HepG2 (cell line): ENCODE data around the gene PKNOX2. TPM values are rescaled to one million over a fixed set of nuclear protein-coding genes. Genes with fewer than 3 reads are reported as not detected.

Experiments
- ATAC-seq: fragments of 200-7000 bp; cut with Tn5 transposase; 3 replicates; pipeline ENCODE4 v1.9.1; 2020; ENCODE audit warnings: mild to moderate bottlenecking, moderate library complexity
- BruUV-seq: library from RNA; stranded (reverse); fragments of 400-500 nt; replicated peaks from 2 replicates; lab custom pipeline; 2021; lab: Mats Ljungman, UMichigan
- CTCF ChIA-PET: fragments of 300-600 bp; formaldehyde crosslinking; extraction: SDS; loops from one replicate; lab custom pipeline; 2021; ENCODE audit warnings: low total read pairs, inconsistent platforms, low intra/inter-chr PET ratio; lab: Yijun Ruan, JAX
- POLR2A ChIA-PET: fragments of 350-600 bp; sonication (Branson Sonifier 250); formaldehyde crosslinking; loops from one replicate; lab custom pipeline; 2020; ENCODE audit warnings: antibody characterized with exemption, inconsistent platforms; lab: Yijun Ruan, JAX
- DNase-seq: peaks from one replicate; pipeline ENCODE4 v3.0.0-alpha.2; 2015; ENCODE audit warnings: low spot score
- FAIRE-seq: peaks from 3 replicates; lab custom pipeline; 2011; peaks lifted over from hg19 to GRCh38; lab: Jason Lieb, UNC
- H2AFZ ChIP-seq: one replicate; pipeline ENCODE4 v1.6.1; 2011; ENCODE audit warnings: low read length, inconsistent platforms
- H3K27ac ChIP-seq: fragments of 300-600 bp; 3 replicates; pipeline ENCODE4 v1.8.0; 2011; ENCODE audit warnings: mixed run types, mild to moderate bottlenecking, mixed read lengths, low read length, inconsistent platforms; ENCODE audit not compliant: insufficient read depth; ENCODE audit errors: extremely low read length
- H3K27me3 ChIP-seq, 2 experiments: fragments of 200-600 bp in 1 of 2; 2 replicates in 1 of 2; 3 replicates in 1 of 2; pipeline versions ENCODE4 v1.6.0 to v1.8.0; 2011; ENCODE audit warnings: low read length in 2 of 2, mild to moderate bottlenecking in 2 of 2, moderate library complexity in 2 of 2, inconsistent platforms in 1 of 2; ENCODE audit not compliant: insufficient read depth in 2 of 2, control insufficient read depth in 1 of 2
- H3K36me3 ChIP-seq, 2 experiments: fragments of 200-600 bp in 1 of 2; replicated peaks in 1 of 2; 2 replicates in 1 of 2; 3 replicates in 1 of 2; pipeline versions ENCODE4 v1.5.1 to v1.8.0; 2011; ENCODE audit warnings: low read length in 2 of 2, inconsistent platforms in 1 of 2; ENCODE audit not compliant: insufficient read depth in 2 of 2, control insufficient read depth in 1 of 2
- H3K4me1 ChIP-seq: 2 replicates; pipeline ENCODE4 v1.5.1; 2012; ENCODE audit warnings: low read length, inconsistent platforms; ENCODE audit not compliant: insufficient read depth
- H3K4me2 ChIP-seq: 2 replicates; pipeline ENCODE4 v1.6.0; 2011; ENCODE audit warnings: low read depth, low read length, inconsistent platforms
- H3K4me3 ChIP-seq, 3 experiments: fragments of 200-600 bp in 1 of 3; sonication (generic), shearing (Covaris generic) in 1 of 3; replicated peaks in 1 of 3; 2 replicates each; pipeline ENCODE4 v1.5.1; 2011 to 2016; ENCODE audit warnings: low read length in 3 of 3, inconsistent platforms in 2 of 3, low read depth in 2 of 3, mild to moderate bottlenecking in 2 of 3, control low read depth in 1 of 3, mixed read lengths in 1 of 3; ENCODE audit not compliant: insufficient read depth in 1 of 3
- H3K79me2 ChIP-seq: one replicate; pipeline ENCODE4 v1.6.1; 2011; ENCODE audit warnings: low read length, inconsistent platforms; ENCODE audit not compliant: insufficient read depth
- H3K9ac ChIP-seq: 2 replicates; pipeline ENCODE4 v1.6.0; 2011; ENCODE audit warnings: mild to moderate bottlenecking, low read depth, low read length, inconsistent platforms; ENCODE audit not compliant: insufficient read depth
- H3K9me3 ChIP-seq: 2 replicates; pipeline ENCODE4 v1.5.1; 2012; ENCODE audit warnings: mild to moderate bottlenecking, low read length
- H4K20me1 ChIP-seq: 2 replicates; pipeline ENCODE4 v1.6.0; 2011; ENCODE audit warnings: inconsistent platforms, mild to moderate bottlenecking, low read length, moderate library complexity; ENCODE audit not compliant: insufficient read depth
- FOXK2 ChIP-seq: fragments of 450-650 bp; IDR thresholded peaks from 2 replicates; pipeline ENCODE4 v1.6.1; 2016
- NFE2L1 ChIP-seq: sonication (generic); formaldehyde crosslinking; IDR thresholded peaks from 2 replicates; pipeline ENCODE4 v1.4.0; 2020; ENCODE audit warnings: missing genetic modification reagents, mild to moderate bottlenecking, borderline replicate concordance
- ZNF333 ChIP-seq: sonication (generic); formaldehyde crosslinking; IDR thresholded peaks from 2 replicates; pipeline ENCODE4 v1.4.0; 2020; ENCODE audit warnings: mild to moderate bottlenecking, missing genetic modification reagents, borderline replicate concordance
- WGBS: methylation state at CpG from one replicate; pipeline ENCODE4 v1.1.6; 2017; ENCODE audit warnings: low lambda C conversion rate; 5-methylcytosine and 5-hydroxymethylcytosine counted together
- in situ Hi-C: cut with HindIII; loops from 2 replicates; pipeline ENCODE4 v1.10.0; 2017; ENCODE audit warnings: low pct_unique_long_range_greater_than_20kb; ENCODE audit not compliant: extremely low pct_ligation_motif_present
- intact Hi-C: fragments of 100-400 bp; cut with micrococcal nuclease; formaldehyde crosslinking; loops from one replicate; pipeline ENCODE4 v1.10.0; 2022; ENCODE audit not compliant: unreplicated experiment
- polyA plus RNA-seq, 8 experiments: library from polyadenylated mRNA; depleted of rRNA in 3 of 8; stranded (reverse) in 7 of 8; unstranded in 1 of 8; fragments of >200 nt; fragmentation: Illumina TruSeq in 4 of 8; extraction: Trizol in 4 of 8; gene quantifications; 2 replicates each; pipeline versions ENCODE4 v1.2.1 to v1.2.3, GENCODE V29; 2011 to 2016; ENCODE audit warnings: low read depth in 4 of 8, missing spikeins in 1 of 8, mixed read lengths in 1 of 8; ENCODE audit not compliant: insufficient read depth in 1 of 8
- total RNA-seq, 5 experiments: library from RNA; depleted of rRNA; stranded (reverse); fragments of >200 nt; fragmentation: Illumina TruSeq; extraction: Trizol; gene quantifications; 2 replicates each; pipeline ENCODE4 v1.2.3, GENCODE V29; 2016; ENCODE audit warnings: low read depth in 1 of 5
- TF ChIP-seq, protein P1 (sequence below): sonication (generic); formaldehyde crosslinking; IDR thresholded peaks from 2 replicates; pipeline ENCODE4 v1.4.0; 2020; ENCODE audit warnings: missing genetic modification reagents
- TF ChIP-seq, protein P2 (sequence below): sonication (generic); formaldehyde crosslinking; IDR thresholded peaks from 2 replicates; pipeline ENCODE4 v1.9.0; 2021; ENCODE audit warnings: missing genetic modification reagents, borderline replicate concordance
- TF ChIP-seq, protein P3 (sequence below): sonication (generic); formaldehyde crosslinking; IDR thresholded peaks from 2 replicates; pipeline ENCODE4 v1.4.0; 2020; ENCODE audit warnings: mild to moderate bottlenecking, missing genetic modification reagents

The PKNOX2 gene
- total and polyA plus RNA-seq, 2 of the 13 experiments (the other 11 are each of a cell fraction or from before 2014, with no cell fraction given) = not detected

DNA sequence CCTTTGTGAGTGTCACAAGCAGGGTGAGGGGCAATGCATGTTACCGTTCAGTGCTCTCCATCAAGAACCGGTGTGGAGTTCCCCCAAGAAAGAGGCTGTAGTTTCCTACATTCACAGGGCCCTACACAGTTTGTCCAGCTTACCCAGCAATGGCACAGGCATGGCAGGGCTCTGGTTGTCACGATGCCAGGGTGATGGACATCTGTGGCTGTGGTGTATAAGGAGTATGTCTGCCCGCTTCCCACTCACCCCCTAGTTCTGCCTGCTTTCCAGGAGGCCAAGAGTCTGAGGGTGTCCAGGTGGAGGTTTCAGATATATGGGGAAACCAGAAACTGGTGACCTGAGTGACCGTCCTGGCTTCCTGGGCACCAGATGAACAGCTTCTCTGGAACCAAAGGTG lies 116.1 kb downstream of the PKNOX2 start:
- TF ChIP-seq, protein P1, sequence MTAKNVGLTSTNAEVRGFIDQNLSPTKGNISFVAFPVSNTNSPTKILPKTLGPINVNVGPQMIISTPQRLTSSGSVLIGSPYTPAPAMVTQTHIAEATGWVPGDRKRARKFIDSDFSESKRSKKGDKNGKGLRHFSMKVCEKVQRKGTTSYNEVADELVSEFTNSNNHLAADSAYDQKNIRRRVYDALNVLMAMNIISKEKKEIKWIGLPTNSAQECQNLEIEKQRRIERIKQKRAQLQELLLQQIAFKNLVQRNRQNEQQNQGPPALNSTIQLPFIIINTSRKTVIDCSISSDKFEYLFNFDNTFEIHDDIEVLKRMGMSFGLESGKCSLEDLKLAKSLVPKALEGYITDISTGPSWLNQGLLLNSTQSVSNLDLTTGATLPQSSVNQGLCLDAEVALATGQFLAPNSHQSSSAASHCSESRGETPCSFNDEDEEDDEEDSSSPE = no peak
- TF ChIP-seq, protein P2, sequence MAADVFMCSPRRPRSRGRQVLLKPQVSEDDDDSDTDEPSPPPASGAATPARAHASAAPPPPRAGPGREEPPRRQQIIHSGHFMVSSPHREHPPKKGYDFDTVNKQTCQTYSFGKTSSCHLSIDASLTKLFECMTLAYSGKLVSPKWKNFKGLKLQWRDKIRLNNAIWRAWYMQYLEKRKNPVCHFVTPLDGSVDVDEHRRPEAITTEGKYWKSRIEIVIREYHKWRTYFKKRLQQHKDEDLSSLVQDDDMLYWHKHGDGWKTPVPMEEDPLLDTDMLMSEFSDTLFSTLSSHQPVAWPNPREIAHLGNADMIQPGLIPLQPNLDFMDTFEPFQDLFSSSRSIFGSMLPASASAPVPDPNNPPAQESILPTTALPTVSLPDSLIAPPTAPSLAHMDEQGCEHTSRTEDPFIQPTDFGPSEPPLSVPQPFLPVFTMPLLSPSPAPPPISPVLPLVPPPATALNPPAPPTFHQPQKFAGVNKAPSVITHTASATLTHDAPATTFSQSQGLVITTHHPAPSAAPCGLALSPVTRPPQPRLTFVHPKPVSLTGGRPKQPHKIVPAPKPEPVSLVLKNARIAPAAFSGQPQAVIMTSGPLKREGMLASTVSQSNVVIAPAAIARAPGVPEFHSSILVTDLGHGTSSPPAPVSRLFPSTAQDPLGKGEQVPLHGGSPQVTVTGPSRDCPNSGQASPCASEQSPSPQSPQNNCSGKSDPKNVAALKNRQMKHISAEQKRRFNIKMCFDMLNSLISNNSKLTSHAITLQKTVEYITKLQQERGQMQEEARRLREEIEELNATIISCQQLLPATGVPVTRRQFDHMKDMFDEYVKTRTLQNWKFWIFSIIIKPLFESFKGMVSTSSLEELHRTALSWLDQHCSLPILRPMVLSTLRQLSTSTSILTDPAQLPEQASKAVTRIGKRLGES (CRISPR knock-in tag) = no peak
- TF ChIP-seq ZNF333 (CRISPR knock-in tag) = no peak
- TF ChIP-seq, protein P3, sequence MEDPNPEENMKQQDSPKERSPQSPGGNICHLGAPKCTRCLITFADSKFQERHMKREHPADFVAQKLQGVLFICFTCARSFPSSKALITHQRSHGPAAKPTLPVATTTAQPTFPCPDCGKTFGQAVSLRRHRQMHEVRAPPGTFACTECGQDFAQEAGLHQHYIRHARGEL = no peak
- no peak for TF ChIP-seq NFE2L1 (CRISPR knock-in tag)
- TF ChIP-seq FOXK2 = no peak
- no peak overlapping the region for H3K9ac ChIP-seq
- H3K36me3 ChIP-seq = no peaks in the 10 kb centered on the region
- in situ Hi-C loops (no loop called here), intact Hi-C loops (no loop called here)
- WGBS = 35% methylated on average over 2 of the region's 5 CpGs
- no peak overlapping the region for H2AFZ ChIP-seq
- no peaks in the 10 kb centered on the region for H3K79me2 ChIP-seq
- H4K20me1 ChIP-seq = no peaks in the 10 kb centered on the region
- FAIRE-seq (no peak), DNase-seq (no peak), ATAC-seq (no peak)
- CTCF ChIA-PET = no interaction called here
- H3K27ac ChIP-seq = no peak overlapping the region
- H3K4me2 ChIP-seq = no peak overlapping the region
- BruUV-seq = no TSS peak
- peaks cover 0 to 24% of the 10 kb centered on the region in 2 experiments; a peak in 2 of 5 replicates for H3K27me3 ChIP-seq
- no peaks in the 10 kb centered on the region; the same call in 1 of the 2 replicates for H3K4me1 ChIP-seq
- POLR2A ChIA-PET = no interaction called here
- no peaks in the 10 kb centered on the region for H3K9me3 ChIP-seq
- H3K4me3 ChIP-seq = no peak overlapping the region
